ENCODE data around the gene ESAM. TPM values are rescaled to one million over a fixed set of nuclear protein-coding genes. Genes with fewer than 3 reads are reported as not detected.

Gene ESAM
- total and polyA plus RNA-seq, 2 experiments from 2014 or later: 0.32 TPM; not detected in 1

- TF ChIP-seq ETS1 (IDR thresholded peaks at IDR 0.05) (0 out of 2 replicates have a peak, but pooled peaks have one; percentile 32), ZNF114 (CRISPR knock-in tag; IDR thresholded peaks at IDR 0.05) (no peak)
Measured at GRCh38 chr11:124762624-124763155, 600 bp upstream of the ESAM start (continued).

GRCh38 chr11:124761301-124762104 lies 587 bp downstream of the ESAM start:
- no peak overlapping the region for H3K27ac Mint-ChIP-seq
- no peak for TF ChIP-seq ZNF114 (CRISPR knock-in tag; IDR thresholded peaks at IDR 0.05)
- TF ChIP-seq STAT1 (IDR thresholded peaks at IDR 0.05; ENCODE audit: unreplicated experiment): no peak
- TF ChIP-seq CREB1 (CRISPR knock-in tag; IDR thresholded peaks at IDR 0.05; ENCODE audit: low read depth): no peak
- no peak for TF ChIP-seq NANOG (IDR thresholded peaks at IDR 0.05; ENCODE audit: borderline replicate concordance)
- TF ChIP-seq REST (IDR thresholded peaks at IDR 0.05; ENCODE audit: unreplicated experiment): no peak
- no peak for TF ChIP-seq ZNF462 (CRISPR knock-in tag; IDR thresholded peaks at IDR 0.05)
- TF ChIP-seq EZH2 (IDR thresholded peaks at IDR 0.05; ENCODE audit: low read depth, unreplicated experiment): peak; percentile 62
- TF ChIP-seq EZH2phosphoT487 (IDR thresholded peaks at IDR 0.05; ENCODE audit: unreplicated experiment): peak; percentile 54
- peak; percentile 27; the same call in 1 of the 2 replicates for TF ChIP-seq ETS1 (IDR thresholded peaks at IDR 0.05)
- TF ChIP-seq ZNF331 (CRISPR knock-in tag; IDR thresholded peaks at IDR 0.05; ENCODE audit: low read depth): no peak

More at GRCh38 chr11:124761301-124762104, 587 bp downstream of the ESAM start:
- Mint-ChIP-seq H3K4me1 (peaks cover 47% of the 10 kb centered on the region), H3K36me3 (ENCODE audit: low read depth) (peaks cover 12% of the 10 kb centered on the region; the same call in 2 of the 3 replicates), H3K27me3 (ENCODE audit: insufficient read depth, low read depth, poor library complexity) (peaks cover 65% of the 10 kb centered on the region), H3K4me3 (peak overlapping the region; percentile 65), H3K9me3 (no peaks in the 10 kb centered on the region; the same call in 1 of the 3 replicates)
- Histone ChIP-seq H3K9me2 (ENCODE audit: insufficient read depth) (no peaks in the 10 kb centered on the region), H3K27me3 (ENCODE audit: insufficient read depth) (peaks cover 66% of the 10 kb centered on the region), H3K4me2 (peak overlapping the region; percentile 96), H3K36me3 (ENCODE audit: insufficient read depth) (peaks cover 5% of the 10 kb centered on the region; the same call in 1 of the 2 replicates), H3K79me2 (replicated peaks; ENCODE audit: insufficient read depth) (no peaks in the 10 kb centered on the region), H3F3A (replicated peaks; ENCODE audit: low read depth) (peaks cover 6% of the 10 kb centered on the region; the same call in 1 of the 2 replicates), H3K4me3 (peak overlapping the region; percentile 74), H2AFZ (no peak overlapping the region; the same call in 1 of the 2 replicates), H3K27ac (ENCODE audit: low read depth) (no peak overlapping the region), H3K4me1 (ENCODE audit: insufficient read depth) (peaks cover 50% of the 10 kb centered on the region), H4K20me1 (replicated peaks; ENCODE audit: insufficient read depth) (peaks cover 23% of the 10 kb centered on the region)
- DNase-seq (ENCODE audit: low spot score) (peak; percentile 62), ATAC-seq (peak; percentile 2; the same call in 1 of the 3 replicates)

All from GM23338 (cell line).